Endothelial cell of umbilical vein (primary cell): Measurements from ENCODE around the gene MACROD2. TPM values are rescaled to one million over a fixed set of nuclear protein-coding genes. Genes with fewer than 3 reads are reported as not detected.

ENCODE experiments used
- BruUV-seq: library from RNA; stranded (reverse); fragments of 400-500 nt; replicated peaks from 2 replicates; lab custom pipeline; 2021; lab: Mats Ljungman, UMichigan
- CTCF ChIA-PET: fragments of 300-600, 350-600 bp; sonication (Branson Sonifier 250); formaldehyde crosslinking; loops from one replicate; lab custom pipeline; 2021; ENCODE audit warnings: antibody characterized with exemption, inconsistent platforms; lab: Charles Lee
- POLR2A ChIA-PET: fragments of 300-600, 350-600 bp; sonication (Branson Sonifier 250); formaldehyde crosslinking; loops from one replicate; lab custom pipeline; 2021; ENCODE audit warnings: antibody characterized with exemption, inconsistent platforms; lab: Charles Lee
- DNase-seq: peaks from one replicate; pipeline ENCODE4 v3.0.0-alpha.2; 2011; ENCODE audit warnings: low read depth, low spot score
- FAIRE-seq: peaks from 2 replicates; lab custom pipeline; 2011; peaks lifted over from hg19 to GRCh38; lab: Jason Lieb, UNC
- H2AFZ ChIP-seq: 2 replicates; pipeline ENCODE4 v1.6.0; 2012; ENCODE audit warnings: low read depth, low read length, control low read depth, inconsistent platforms
- H3K27ac ChIP-seq: 2 replicates; pipeline ENCODE4 v1.5.1; 2011; ENCODE audit warnings: low read depth, mild to moderate bottlenecking, control low read depth, low read length, moderate library complexity; ENCODE audit not compliant: insufficient read depth
- H3K27me3 ChIP-seq, 2 experiments: 2 replicates each; pipeline versions ENCODE4 v1.6.0 to v1.6.1; 2011; ENCODE audit warnings: low read length in 2 of 2, mixed read lengths in 1 of 2; ENCODE audit not compliant: control insufficient read depth in 2 of 2, insufficient read depth in 2 of 2
- H3K36me3 ChIP-seq, 2 experiments: 2 replicates in 1 of 2; 3 replicates in 1 of 2; pipeline ENCODE4 v1.5.1; 2011; ENCODE audit warnings: low read length in 2 of 2, mild to moderate bottlenecking in 1 of 2, moderate library complexity in 1 of 2; ENCODE audit not compliant: control insufficient read depth in 2 of 2, insufficient read depth in 2 of 2; ENCODE audit errors: extremely low read depth in 1 of 2
- H3K4me1 ChIP-seq: 3 replicates; pipeline ENCODE4 v1.5.1; 2011; ENCODE audit warnings: mild to moderate bottlenecking, low read length; ENCODE audit not compliant: control insufficient read depth, insufficient read depth; ENCODE audit errors: extremely low read depth
- H3K4me2 ChIP-seq: 2 replicates; pipeline ENCODE4 v1.6.1; 2011; ENCODE audit warnings: low read length, control low read depth, mixed read lengths; ENCODE audit not compliant: insufficient read depth
- H3K4me3 ChIP-seq, 3 experiments: fragments of 200-600 bp in 1 of 3; sonication (generic), shearing (Covaris generic) in 1 of 3; replicated peaks in 1 of 3; 2 replicates each; pipeline ENCODE4 v1.5.1; 2011 to 2016; ENCODE audit warnings: control low read depth in 3 of 3, low read length in 3 of 3, mild to moderate bottlenecking in 2 of 3, inconsistent platforms in 1 of 3, low read depth in 1 of 3, moderate library complexity in 1 of 3; ENCODE audit not compliant: insufficient read depth in 1 of 3
- H3K79me2 ChIP-seq: 2 replicates; pipeline ENCODE4 v1.6.0; 2012; ENCODE audit warnings: low read length, inconsistent platforms; ENCODE audit not compliant: control insufficient read depth, insufficient read depth
- H3K9ac ChIP-seq: replicated peaks from 2 replicates; pipeline ENCODE3; 2011; ENCODE audit warnings: low read length, control low read depth; ENCODE audit not compliant: insufficient read depth; ENCODE audit errors: extremely low read depth
- H3K9me1 ChIP-seq: replicated peaks from 3 replicates; pipeline ENCODE4 v1.6.0; 2011; ENCODE audit warnings: mild to moderate bottlenecking, low read length; ENCODE audit not compliant: control insufficient read depth, insufficient read depth; ENCODE audit errors: extremely low read depth
- H3K9me3 ChIP-seq: replicated peaks from 2 replicates; pipeline ENCODE4 v1.5.1; 2012; ENCODE audit warnings: low read length, inconsistent platforms; ENCODE audit not compliant: control insufficient read depth, insufficient read depth
- H4K20me1 ChIP-seq: replicated peaks from 2 replicates; pipeline ENCODE3; 2011; ENCODE audit warnings: mild to moderate bottlenecking, low read length; ENCODE audit not compliant: control insufficient read depth, insufficient read depth; ENCODE audit errors: extremely low read depth
- CTCF ChIP-seq, 2 donors: IDR thresholded peaks; 1 replicate in 1 of 2; 2 replicates in 1 of 2; pipeline ENCODE4 v1.5.1; 2011; ENCODE audit warnings: low read length in 2 of 2, mild to moderate bottlenecking in 2 of 2, moderate library complexity in 2 of 2, control low read depth in 1 of 2, inconsistent platforms in 1 of 2, low read depth in 1 of 2; ENCODE audit not compliant: insufficient read depth in 1 of 2; ENCODE audit errors: extremely low read depth in 1 of 2
- EZH2 ChIP-seq: IDR thresholded peaks from 2 replicates; pipeline ENCODE4 v1.6.1; 2012; ENCODE audit warnings: borderline replicate concordance, low read depth, mild to moderate bottlenecking, moderate library complexity, low read length, inconsistent platforms; ENCODE audit not compliant: severe bottlenecking
- FOS ChIP-seq: IDR thresholded peaks from 2 replicates; pipeline ENCODE4 v1.6.1; 2011; ENCODE audit warnings: mild to moderate bottlenecking, low read length, moderate library complexity, borderline replicate concordance; ENCODE audit not compliant: insufficient read depth
- GATA2 ChIP-seq: IDR thresholded peaks from 2 replicates; pipeline ENCODE4 v1.7.0; 2011; ENCODE audit warnings: low read depth, mild to moderate bottlenecking, moderate library complexity, mixed read lengths, low read length; ENCODE audit not compliant: insufficient read length, insufficient read depth
- JUN ChIP-seq: IDR thresholded peaks from 2 replicates; pipeline ENCODE4 v1.6.1; 2011; ENCODE audit warnings: borderline replicate concordance, low read depth; ENCODE audit not compliant: insufficient read length, insufficient read depth
- MAX ChIP-seq: IDR thresholded peaks from 2 replicates; pipeline ENCODE4 v1.6.1; 2011; ENCODE audit not compliant: insufficient read depth, insufficient read length
- MYC ChIP-seq: IDR thresholded peaks from one replicate; pipeline ENCODE4 v1.6.1; 2011; ENCODE audit warnings: mild to moderate bottlenecking, low read depth, low read length
- POLR2A ChIP-seq: IDR thresholded peaks from 2 replicates; pipeline ENCODE4 v1.6.1; 2012; ENCODE audit warnings: low read depth, mild to moderate bottlenecking, control low read depth, low read length
- POLR2AphosphoS5 ChIP-seq: IDR thresholded peaks from 2 replicates; pipeline ENCODE4 v1.6.1; 2012; ENCODE audit warnings: low read depth, mild to moderate bottlenecking, control low read depth, low read length, moderate library complexity; ENCODE audit not compliant: insufficient read depth
- dilution Hi-C: fragments of 300-500 bp; cut with MboI; formaldehyde crosslinking; loops from one replicate; pipeline ENCODE4 v1.15.0; 2019; ENCODE audit warnings: low sequenced_read_pairs; ENCODE audit not compliant: extremely low pct_ligation_motif_present
- intact Hi-C: fragments of 100-400 bp; cut with micrococcal nuclease; formaldehyde crosslinking; loops from one replicate; pipeline ENCODE4 v1.10.0; 2022
- polyA plus RNA-seq, 4 experiments: library from polyadenylated mRNA; depleted of rRNA in 3 of 4; stranded (reverse) in 3 of 4; unstranded in 1 of 4; fragments of >200 nt; gene quantifications; 2 replicates each; pipeline versions ENCODE4 v1.2.1 to v1.2.3, GENCODE V29; 2011 to 2012; ENCODE audit warnings: missing spikeins in 1 of 4
- total RNA-seq: library from RNA; stranded (reverse); gene quantifications from 2 replicates; pipeline ENCODE4 v1.2.3, GENCODE V29; 2021

The MACROD2 gene
- total and polyA plus RNA-seq, 2 donors (not counting 3 experiments of a cell fraction or from before 2014, with no cell fraction given) = 0.11 to 0.73 TPM

GRCh38 chr20:15613530-15613929 is 1618.2 kb downstream of the MACROD2 start:
- H3K27me3 ChIP-seq = no peaks in the 10 kb centered on the region
- no peak overlapping the region for H3K4me2 ChIP-seq
- no peaks in the 10 kb centered on the region for H3K9me1 ChIP-seq
- TF ChIP-seq JUN = no peak
- no peak for TF ChIP-seq EZH2
- no peak for TF ChIP-seq POLR2A
- no peak for TF ChIP-seq FOS
- TF ChIP-seq MAX = no peak
- TF ChIP-seq GATA2 = no peak
- TF ChIP-seq POLR2AphosphoS5 = no peak
- no peak for TF ChIP-seq CTCF (IDR thresholded peaks at IDR 0.05; ENCODE audit: extremely low read depth in 1 of 2, insufficient read depth in 1 of 2, low read depth in 1 of 2, low read length in 2 of 2)
- no peak for TF ChIP-seq MYC
- no peaks in the 10 kb centered on the region for H3K9me3 ChIP-seq
- POLR2A ChIA-PET = no interaction called here
- H3K4me1 ChIP-seq = no peaks in the 10 kb centered on the region
- no peaks in the 10 kb centered on the region for H3K79me2 ChIP-seq
- FAIRE-seq (no peak), DNase-seq (no peak)
- no peak overlapping the region for H3K27ac ChIP-seq
- H3K36me3 ChIP-seq = no peaks in the 10 kb centered on the region
- H2AFZ ChIP-seq = no peak overlapping the region
- H3K9ac ChIP-seq = no peak overlapping the region
- no TSS peak for BruUV-seq
- no peak overlapping the region for H3K4me3 ChIP-seq
- dilution Hi-C loops (no loop called here), intact Hi-C loops (no loop called here)
- no peaks in the 10 kb centered on the region for H4K20me1 ChIP-seq
- CTCF ChIA-PET = no interaction called here
